ENCODE results near the gene UBL7.

DNA sequence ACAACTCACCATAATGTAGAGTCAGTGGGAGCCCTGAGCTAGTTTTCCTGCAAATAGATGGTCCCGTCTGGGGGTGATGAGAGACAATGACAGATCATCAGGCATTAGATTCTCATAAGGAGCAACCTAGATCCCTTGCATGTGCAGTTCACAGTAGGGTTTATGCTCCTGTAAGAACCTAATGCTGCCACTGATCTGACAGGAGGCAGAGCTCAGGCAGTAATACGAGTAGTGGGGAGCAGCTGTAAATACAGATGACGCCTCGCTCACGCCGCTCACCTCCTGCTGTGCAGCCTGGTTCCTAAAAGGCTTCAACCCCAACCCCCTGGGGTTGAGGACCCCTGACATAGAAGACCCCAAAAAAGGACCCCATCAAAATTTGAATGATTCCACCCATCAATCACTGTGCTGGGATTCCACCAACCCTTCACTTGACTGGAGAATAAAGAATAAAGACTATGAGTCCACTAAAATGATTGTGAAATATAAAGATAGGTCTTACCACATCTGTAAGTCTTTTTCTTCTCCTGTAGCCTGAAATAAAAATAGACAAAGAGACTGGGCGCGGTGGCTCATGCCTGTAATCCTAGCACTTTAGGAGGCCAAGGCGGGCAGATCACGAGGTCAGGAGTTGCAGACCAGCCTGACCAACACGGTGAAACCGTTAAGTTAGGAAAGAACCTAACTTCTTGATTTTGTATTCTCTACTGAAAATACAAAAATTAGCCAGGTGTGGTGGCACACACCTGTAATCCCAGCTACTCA is 9.9 kb upstream of the UBL7 start:
- TF ChIP-seq EZH2 (IDR thresholded peaks at IDR 0.05; ENCODE audit: borderline replicate concordance, insufficient read depth, low read length, poor library complexity, severe bottlenecking), result no peak
- TF ChIP-seq, protein P1, sequence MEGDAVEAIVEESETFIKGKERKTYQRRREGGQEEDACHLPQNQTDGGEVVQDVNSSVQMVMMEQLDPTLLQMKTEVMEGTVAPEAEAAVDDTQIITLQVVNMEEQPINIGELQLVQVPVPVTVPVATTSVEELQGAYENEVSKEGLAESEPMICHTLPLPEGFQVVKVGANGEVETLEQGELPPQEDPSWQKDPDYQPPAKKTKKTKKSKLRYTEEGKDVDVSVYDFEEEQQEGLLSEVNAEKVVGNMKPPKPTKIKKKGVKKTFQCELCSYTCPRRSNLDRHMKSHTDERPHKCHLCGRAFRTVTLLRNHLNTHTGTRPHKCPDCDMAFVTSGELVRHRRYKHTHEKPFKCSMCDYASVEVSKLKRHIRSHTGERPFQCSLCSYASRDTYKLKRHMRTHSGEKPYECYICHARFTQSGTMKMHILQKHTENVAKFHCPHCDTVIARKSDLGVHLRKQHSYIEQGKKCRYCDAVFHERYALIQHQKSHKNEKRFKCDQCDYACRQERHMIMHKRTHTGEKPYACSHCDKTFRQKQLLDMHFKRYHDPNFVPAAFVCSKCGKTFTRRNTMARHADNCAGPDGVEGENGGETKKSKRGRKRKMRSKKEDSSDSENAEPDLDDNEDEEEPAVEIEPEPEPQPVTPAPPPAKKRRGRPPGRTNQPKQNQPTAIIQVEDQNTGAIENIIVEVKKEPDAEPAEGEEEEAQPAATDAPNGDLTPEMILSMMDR (IDR thresholded peaks at IDR 0.05; ENCODE audit: poor library complexity, severe bottlenecking), result no peak
- TF ChIP-seq, protein P2, sequence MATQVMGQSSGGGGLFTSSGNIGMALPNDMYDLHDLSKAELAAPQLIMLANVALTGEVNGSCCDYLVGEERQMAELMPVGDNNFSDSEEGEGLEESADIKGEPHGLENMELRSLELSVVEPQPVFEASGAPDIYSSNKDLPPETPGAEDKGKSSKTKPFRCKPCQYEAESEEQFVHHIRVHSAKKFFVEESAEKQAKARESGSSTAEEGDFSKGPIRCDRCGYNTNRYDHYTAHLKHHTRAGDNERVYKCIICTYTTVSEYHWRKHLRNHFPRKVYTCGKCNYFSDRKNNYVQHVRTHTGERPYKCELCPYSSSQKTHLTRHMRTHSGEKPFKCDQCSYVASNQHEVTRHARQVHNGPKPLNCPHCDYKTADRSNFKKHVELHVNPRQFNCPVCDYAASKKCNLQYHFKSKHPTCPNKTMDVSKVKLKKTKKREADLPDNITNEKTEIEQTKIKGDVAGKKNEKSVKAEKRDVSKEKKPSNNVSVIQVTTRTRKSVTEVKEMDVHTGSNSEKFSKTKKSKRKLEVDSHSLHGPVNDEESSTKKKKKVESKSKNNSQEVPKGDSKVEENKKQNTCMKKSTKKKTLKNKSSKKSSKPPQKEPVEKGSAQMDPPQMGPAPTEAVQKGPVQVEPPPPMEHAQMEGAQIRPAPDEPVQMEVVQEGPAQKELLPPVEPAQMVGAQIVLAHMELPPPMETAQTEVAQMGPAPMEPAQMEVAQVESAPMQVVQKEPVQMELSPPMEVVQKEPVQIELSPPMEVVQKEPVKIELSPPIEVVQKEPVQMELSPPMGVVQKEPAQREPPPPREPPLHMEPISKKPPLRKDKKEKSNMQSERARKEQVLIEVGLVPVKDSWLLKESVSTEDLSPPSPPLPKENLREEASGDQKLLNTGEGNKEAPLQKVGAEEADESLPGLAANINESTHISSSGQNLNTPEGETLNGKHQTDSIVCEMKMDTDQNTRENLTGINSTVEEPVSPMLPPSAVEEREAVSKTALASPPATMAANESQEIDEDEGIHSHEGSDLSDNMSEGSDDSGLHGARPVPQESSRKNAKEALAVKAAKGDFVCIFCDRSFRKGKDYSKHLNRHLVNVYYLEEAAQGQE (IDR thresholded peaks at IDR 0.05; ENCODE audit: borderline replicate concordance), result no peak
- TF ChIP-seq TAF1 (IDR thresholded peaks at IDR 0.05; ENCODE audit: low read depth), result no peak
- TF ChIP-seq POLR2AphosphoS5 (IDR thresholded peaks at IDR 0.05), result no peak
- no peak for TF ChIP-seq SMC3 (conservative IDR thresholded peaks at IDR 0.05; ENCODE audit: poor library complexity)

Data from neural cell (in vitro differentiated cells).